ENCODE measurements around the gene LEFTY2.
"Not testable (repeated sequence)": the region's sequence is repeated elsewhere in the genome, so short reads cannot be mapped to it uniquely, and the experiment has no call there.

Gene LEFTY2

GRCh38 chr1:225974454-225974853, 33.4 kb upstream of the LEFTY2 start:
- no peak overlapping the region for H3K9ac ChIP-seq (ENCODE audit: low read length)
- WGBS: 85% methylated on average over 10 of the region's 10 CpGs
- no peak overlapping the region for H4K91ac ChIP-seq (ENCODE audit: low read length)
- no peak for DNase-seq
- H2BK12ac ChIP-seq (ENCODE audit: low read length in 2 of 2): no peak overlapping the region
- H4K8ac ChIP-seq (ENCODE audit: low read length): no peak overlapping the region
- no peak overlapping the region for H3K4ac ChIP-seq (ENCODE audit: low read depth in 1 of 2, low read length in 2 of 2)
- H3K27ac ChIP-seq (ENCODE audit: low read length, poor library complexity, severe bottlenecking): no peak overlapping the region
- H3K9me3 ChIP-seq (ENCODE audit: control insufficient read depth, low read length): no peaks in the 10 kb centered on the region
- H3K18ac ChIP-seq (ENCODE audit: low read depth in 1 of 2, low read length in 2 of 2): no peak overlapping the region
- H2BK15ac ChIP-seq (ENCODE audit: low read depth, poor library complexity, severe bottlenecking): no peak overlapping the region
- H2BK120ac ChIP-seq (ENCODE audit: low read depth, low read length): no peak overlapping the region
- no peak overlapping the region for H3K4me3 ChIP-seq (ENCODE audit: insufficient read depth in 1 of 2, low read depth in 1 of 2, low read length in 2 of 2)
- no peaks in the 10 kb centered on the region for H3K27me3 ChIP-seq (ENCODE audit: control insufficient read depth in 1 of 2, insufficient read depth in 1 of 2, low read length in 2 of 2)
- H3K23ac ChIP-seq (ENCODE audit: low read length in 2 of 2): no peak overlapping the region
- H2AFZ ChIP-seq (ENCODE audit: low read depth, low read length): no peak overlapping the region
- H3K14ac ChIP-seq (ENCODE audit: low read length in 2 of 2): no peak overlapping the region
- peaks cover 15 to 16% of the 10 kb centered on the region in 2 experiments for H3K36me3 ChIP-seq (ENCODE audit: control insufficient read depth in 1 of 2, insufficient read depth in 2 of 2, low read depth in 1 of 2, low read length in 2 of 2)
- no peak overlapping the region for H2BK5ac ChIP-seq (ENCODE audit: low read depth, low read length, poor library complexity, severe bottlenecking)
- H3K79me1 ChIP-seq (replicated peaks; ENCODE audit: low read length, poor library complexity, severe bottlenecking): peaks cover 2% of the 10 kb centered on the region
- no peak overlapping the region for H3K4me2 ChIP-seq (ENCODE audit: low read length, poor library complexity, severe bottlenecking)
- peak overlapping the region; percentile 3 for H2AK5ac ChIP-seq (ENCODE audit: low read length, severe bottlenecking)
- H3K4me1 ChIP-seq (ENCODE audit: control insufficient read depth, insufficient read depth, low read depth, low read length): peaks cover 7% of the 10 kb centered on the region

GRCh38 chr1:225973158-225973557, 32.1 kb upstream of the LEFTY2 start:
- Histone ChIP-seq H4K8ac (ENCODE audit: low read length) (no peak overlapping the region), H3K4me2 (ENCODE audit: low read length, poor library complexity, severe bottlenecking) (no peak overlapping the region), H2BK120ac (ENCODE audit: low read depth, low read length) (no peak overlapping the region), H3K27me3 (ENCODE audit: control insufficient read depth in 1 of 2, insufficient read depth in 1 of 2, low read length in 2 of 2) (no peaks in the 10 kb centered on the region), H3K23ac (ENCODE audit: low read length in 2 of 2) (peak overlapping the region in 1 of 2 experiments; percentile 57), H3K18ac (ENCODE audit: low read depth in 1 of 2, low read length in 2 of 2) (no peak overlapping the region), H3K9ac (ENCODE audit: low read length) (no peak overlapping the region), H3K9me3 (ENCODE audit: control insufficient read depth, low read length) (no peaks in the 10 kb centered on the region), H3K4ac (ENCODE audit: low read depth in 1 of 2, low read length in 2 of 2) (no peak overlapping the region), H4K91ac (ENCODE audit: low read length) (no peak overlapping the region), H2BK15ac (ENCODE audit: low read depth, poor library complexity, severe bottlenecking) (no peak overlapping the region), H3K36me3 (ENCODE audit: control insufficient read depth in 1 of 2, insufficient read depth in 2 of 2, low read depth in 1 of 2, low read length in 2 of 2) (peaks cover 8 to 12% of the 10 kb centered on the region in 2 experiments), H3K4me3 (ENCODE audit: insufficient read depth in 1 of 2, low read depth in 1 of 2, low read length in 2 of 2) (no peak overlapping the region), H3K27ac (ENCODE audit: low read length, poor library complexity, severe bottlenecking) (no peak overlapping the region), H2AFZ (ENCODE audit: low read depth, low read length) (no peak overlapping the region), H2BK12ac (ENCODE audit: low read length in 2 of 2) (no peak overlapping the region), H3K14ac (ENCODE audit: low read length in 2 of 2) (no peak overlapping the region), H3K4me1 (ENCODE audit: control insufficient read depth, insufficient read depth, low read depth, low read length) (peaks cover 7% of the 10 kb centered on the region), H2BK5ac (ENCODE audit: low read depth, low read length, poor library complexity, severe bottlenecking) (no peak overlapping the region), H3K79me1 (replicated peaks; ENCODE audit: low read length, poor library complexity, severe bottlenecking) (no peaks in the 10 kb centered on the region), H2AK5ac (ENCODE audit: low read length, severe bottlenecking) (no peak overlapping the region)
- 66% methylated on average over 3 of the region's 5 CpGs for WGBS
- DNase-seq: no peak

- Histone ChIP-seq H3K4ac (ENCODE audit: low read depth in 1 of 2, low read length in 2 of 2) (no peak overlapping the region), H3K4me1 (ENCODE audit: control insufficient read depth, insufficient read depth, low read depth, low read length) (peaks cover 7% of the 10 kb centered on the region), H3K14ac (ENCODE audit: low read length in 2 of 2) (no peak overlapping the region), H3K9ac (ENCODE audit: low read length) (no peak overlapping the region), H3K4me2 (ENCODE audit: low read length, poor library complexity, severe bottlenecking) (no peak overlapping the region), H2BK5ac (ENCODE audit: low read depth, low read length, poor library complexity, severe bottlenecking) (no peak overlapping the region), H3K23ac (ENCODE audit: low read length in 2 of 2) (no peak overlapping the region), H2BK12ac (ENCODE audit: low read length in 2 of 2) (no peak overlapping the region), H4K91ac (ENCODE audit: low read length) (no peak overlapping the region), H3K9me3 (ENCODE audit: control insufficient read depth, low read length) (no peaks in the 10 kb centered on the region), H3K18ac (ENCODE audit: low read depth in 1 of 2, low read length in 2 of 2) (no peak overlapping the region), H3K27me3 (ENCODE audit: control insufficient read depth in 1 of 2, insufficient read depth in 1 of 2, low read length in 2 of 2) (no peaks in the 10 kb centered on the region), H3K4me3 (ENCODE audit: insufficient read depth in 1 of 2, low read depth in 1 of 2, low read length in 2 of 2) (no peak overlapping the region), H3K27ac (ENCODE audit: low read length, poor library complexity, severe bottlenecking) (no peak overlapping the region), H3K36me3 (ENCODE audit: control insufficient read depth in 1 of 2, insufficient read depth in 2 of 2, low read depth in 1 of 2, low read length in 2 of 2) (peaks cover 3 to 7% of the 10 kb centered on the region in 2 experiments), H2BK120ac (ENCODE audit: low read depth, low read length) (no peak overlapping the region), H3K79me1 (replicated peaks; ENCODE audit: low read length, poor library complexity, severe bottlenecking) (no peaks in the 10 kb centered on the region), H2AFZ (ENCODE audit: low read depth, low read length) (no peak overlapping the region), H4K8ac (ENCODE audit: low read length) (no peak overlapping the region), H2AK5ac (ENCODE audit: low read length, severe bottlenecking) (no peak overlapping the region), H2BK15ac (ENCODE audit: low read depth, poor library complexity, severe bottlenecking) (no peak overlapping the region)
- no peak for DNase-seq
- WGBS: 96% methylated on average over 15 of the region's 15 CpGs
Measured at GRCh38 chr1:225972344-225973152, 31.5 kb upstream of the LEFTY2 start.

GRCh38 chr1:225970592-225971157, 29.7 kb upstream of the LEFTY2 start:
- H3K4me1 ChIP-seq (ENCODE audit: control insufficient read depth, insufficient read depth, low read depth, low read length); H3K9ac ChIP-seq (ENCODE audit: low read length); DNase-seq; H2BK12ac ChIP-seq (ENCODE audit: low read length in 2 of 2); H2BK120ac ChIP-seq (ENCODE audit: low read depth, low read length); H3K4me3 ChIP-seq (ENCODE audit: insufficient read depth in 1 of 2, low read depth in 1 of 2, low read length in 2 of 2); H2BK15ac ChIP-seq (ENCODE audit: low read depth, poor library complexity, severe bottlenecking); H2AK5ac ChIP-seq (ENCODE audit: low read length, severe bottlenecking); H2AFZ ChIP-seq (ENCODE audit: low read depth, low read length); H2BK5ac ChIP-seq (ENCODE audit: low read depth, low read length, poor library complexity, severe bottlenecking); H3K9me3 ChIP-seq (ENCODE audit: control insufficient read depth, low read length); H4K91ac ChIP-seq (ENCODE audit: low read length); H3K4ac ChIP-seq (ENCODE audit: low read depth in 1 of 2, low read length in 2 of 2); H3K18ac ChIP-seq (ENCODE audit: low read depth in 1 of 2, low read length in 2 of 2); H4K8ac ChIP-seq (ENCODE audit: low read length); H3K4me2 ChIP-seq (ENCODE audit: low read length, poor library complexity, severe bottlenecking); H3K27me3 ChIP-seq (ENCODE audit: control insufficient read depth in 1 of 2, insufficient read depth in 1 of 2, low read length in 2 of 2); H3K36me3 ChIP-seq (ENCODE audit: control insufficient read depth in 1 of 2, insufficient read depth in 2 of 2, low read depth in 1 of 2, low read length in 2 of 2); H3K14ac ChIP-seq (ENCODE audit: low read length in 2 of 2); H3K27ac ChIP-seq (ENCODE audit: low read length, poor library complexity, severe bottlenecking); H3K23ac ChIP-seq (ENCODE audit: low read length in 2 of 2); H3K79me1 ChIP-seq (replicated peaks; ENCODE audit: low read length, poor library complexity, severe bottlenecking): not testable (repeated sequence)
- 94% methylated on average over 16 of the region's 16 CpGs for WGBS

Data from mesenchymal stem cell (in vitro differentiated cells and primary cell).